HS-5 (cell line): ENCODE data around the gene RAB10.
A peak's percentile ranks its signal among the peaks of the same experiment; 100 is the strongest.
"Not testable (repeated sequence)": the region's sequence is repeated elsewhere in the genome, so short reads cannot be mapped to it uniquely, and the experiment has no call there.

Experiments
- DNase-seq: peaks from one replicate; pipeline ENCODE4 v3.0.0-alpha.2; 2012; ENCODE audit warnings: low read depth

RAB10 gene

GRCh38 chr2:26033818-26034636 lies at the start of gene RAB10:
RAB10 (plus strand) TSS chr2:26034084; CDS start chr2:26034609, 525 bp downstream.
- DNase-seq, result peak; percentile 94

GRCh38 chr2:25988134-25988533 lies 45.8 kb upstream of the RAB10 start:
- DNase-seq, result no peak

GRCh38 chr2:25989154-25989553 lies 44.7 kb upstream of the RAB10 start:
- no peak for DNase-seq

- no peak for DNase-seq
Observed at GRCh38 chr2:25991965-25992364, 41.9 kb upstream of the RAB10 start.

GRCh38 chr2:25992556-25992955 lies 41.3 kb upstream of the RAB10 start:
- no peak for DNase-seq

GRCh38 chr2:25993049-25993448 lies 40.8 kb upstream of the RAB10 start:
- DNase-seq, result no peak

- DNase-seq, result no peak
Observed at GRCh38 chr2:25994509-25994908, 39.4 kb upstream of the RAB10 start.

GRCh38 chr2:25996844-25997243 lies 37.0 kb upstream of the RAB10 start:
- DNase-seq, result no peak

GRCh38 chr2:25998816-25999383 lies 35.0 kb upstream of the RAB10 start:
- DNase-seq, result not testable (repeated sequence)

GRCh38 chr2:25999406-25999805 lies 34.5 kb upstream of the RAB10 start:
- DNase-seq, result not testable (repeated sequence)

- DNase-seq, result no peak
Observed at GRCh38 chr2:26000561-26001082, 33.3 kb upstream of the RAB10 start.

GRCh38 chr2:26001743-26002351 lies 32.0 kb upstream of the RAB10 start:
- no peak for DNase-seq

- DNase-seq, result no peak
Observed at GRCh38 chr2:26002632-26003310, 31.1 kb upstream of the RAB10 start.

GRCh38 chr2:26008095-26008494 lies 25.8 kb upstream of the RAB10 start:
- no peak for DNase-seq

- peak; percentile 79 for DNase-seq
Observed at GRCh38 chr2:26008851-26009566, 24.9 kb upstream of the RAB10 start.

- DNase-seq, result no peak
Observed at GRCh38 chr2:26009567-26009963, 24.3 kb upstream of the RAB10 start.

- DNase-seq, result no peak
Observed at GRCh38 chr2:26010943-26011342, 22.9 kb upstream of the RAB10 start.

- DNase-seq, result no peak
Observed at GRCh38 chr2:26011609-26011989, 22.3 kb upstream of the RAB10 start.

- no peak for DNase-seq
Observed at GRCh38 chr2:26011990-26012856, 21.7 kb upstream of the RAB10 start.

GRCh38 chr2:26013668-26014067 lies 20.2 kb upstream of the RAB10 start:
- DNase-seq, result no peak
